Tongue (tissue), 2 donors: ENCODE results near the gene HIPK2. TPM values are rescaled to one million over a fixed set of nuclear protein-coding genes. Genes with fewer than 3 reads are reported as not detected.
"Not testable (repeated sequence)": the region's sequence is repeated elsewhere in the genome, so short reads cannot be mapped to it uniquely, and the experiment has no call there.

ENCODE experiments used
- DNase-seq: peaks from one replicate; pipeline ENCODE4 v3.0.0-alpha.2; 2015
- total RNA-seq: library from RNA; depleted of rRNA; stranded (reverse); fragments of >200 nt; gene quantifications from one replicate; pipeline ENCODE4 v1.2.3, GENCODE V29; 2014

HIPK2 gene
- total RNA-seq, 1 donor from 2014 or later, result 14.8 TPM

- DNase-seq, result not testable (repeated sequence)
Observed at GRCh38 chr7:139670662-139671061, 107.1 kb downstream of the HIPK2 start.

GRCh38 chr7:139669106-139670061 lies 108.4 kb downstream of the HIPK2 start:
- no peak for DNase-seq

GRCh38 chr7:139667377-139667776 lies 110.4 kb downstream of the HIPK2 start:
- DNase-seq, result no peak

- DNase-seq, result no peak
Observed at GRCh38 chr7:139666501-139666900, 111.3 kb downstream of the HIPK2 start.

- no peak for DNase-seq
Observed at GRCh38 chr7:139664434-139664833, 113.4 kb downstream of the HIPK2 start.

GRCh38 chr7:139663608-139664177 lies 114.1 kb downstream of the HIPK2 start:
- no peak for DNase-seq

DNA sequence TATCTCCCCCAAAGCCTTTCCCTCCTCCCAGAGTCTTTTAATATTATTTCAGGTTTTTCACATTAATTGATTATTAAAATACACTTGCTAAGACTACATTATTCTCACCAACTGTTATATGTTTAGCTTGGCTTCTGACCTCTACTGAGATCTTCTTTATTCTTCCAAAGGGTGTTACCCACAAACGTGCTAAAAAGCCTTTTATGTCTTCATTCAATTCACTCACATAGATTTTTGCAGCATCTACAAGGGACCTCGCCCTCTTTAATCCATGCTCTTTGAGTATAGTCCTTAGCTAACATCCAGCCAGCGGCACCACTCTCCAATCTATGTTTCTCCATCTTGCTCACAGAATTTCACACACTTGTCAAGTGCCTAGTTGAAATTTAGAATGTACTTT lies 115.9 kb downstream of the HIPK2 start:
- DNase-seq, result no peak

DNA sequence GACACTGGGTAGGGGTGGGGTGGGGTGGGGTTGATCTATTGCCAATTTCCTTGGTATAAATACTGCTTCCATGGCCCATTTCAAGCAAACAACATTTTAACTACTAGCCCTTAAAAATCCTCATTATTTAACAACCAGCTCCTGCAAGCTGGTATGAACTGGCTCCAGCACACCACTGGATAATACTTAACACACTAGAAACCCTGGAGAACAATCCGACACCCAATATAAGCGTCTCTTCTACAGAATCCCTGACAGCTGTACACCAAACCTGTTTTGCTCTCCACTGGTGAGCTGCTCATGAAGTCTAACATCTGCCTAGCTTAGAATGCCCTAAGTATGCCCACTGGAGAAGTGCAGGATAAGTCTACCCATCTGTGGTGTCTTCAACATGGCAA lies 116.8 kb downstream of the HIPK2 start:
- no peak for DNase-seq

DNA sequence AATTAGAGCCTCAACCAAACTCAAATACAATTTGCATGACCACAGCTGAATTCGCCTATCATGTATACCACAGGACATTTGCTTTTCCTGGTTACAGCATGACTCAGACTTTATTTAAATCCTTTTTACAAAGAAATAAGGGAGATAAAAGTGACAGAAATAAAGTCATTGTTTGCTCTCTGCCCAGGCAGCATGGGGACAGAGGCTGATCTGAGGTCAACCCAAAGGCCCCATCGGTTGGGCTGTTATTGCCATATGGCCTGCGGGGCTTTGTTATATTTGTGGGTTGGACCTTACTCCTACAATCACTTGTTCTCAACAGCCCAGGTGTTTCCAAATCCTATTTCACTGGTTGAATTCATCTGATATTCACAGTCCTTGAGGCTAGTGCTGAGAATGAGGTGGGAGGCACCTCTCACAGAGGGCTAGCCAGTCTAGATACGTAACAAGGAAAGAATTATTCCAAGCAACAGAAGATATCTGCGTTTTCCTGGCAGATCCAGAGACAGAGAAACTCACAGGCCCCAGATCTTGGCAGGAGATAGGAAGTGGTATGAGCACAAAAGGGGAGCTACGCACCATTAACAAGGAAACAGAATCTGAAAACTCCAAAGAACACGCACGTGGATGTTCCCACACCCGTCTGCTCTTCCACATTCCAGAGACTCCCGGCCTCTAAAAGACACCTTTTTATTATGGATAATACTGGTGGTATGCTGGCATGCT lies 117.3 kb downstream of the HIPK2 start:
- DNase-seq, result no peak

DNA sequence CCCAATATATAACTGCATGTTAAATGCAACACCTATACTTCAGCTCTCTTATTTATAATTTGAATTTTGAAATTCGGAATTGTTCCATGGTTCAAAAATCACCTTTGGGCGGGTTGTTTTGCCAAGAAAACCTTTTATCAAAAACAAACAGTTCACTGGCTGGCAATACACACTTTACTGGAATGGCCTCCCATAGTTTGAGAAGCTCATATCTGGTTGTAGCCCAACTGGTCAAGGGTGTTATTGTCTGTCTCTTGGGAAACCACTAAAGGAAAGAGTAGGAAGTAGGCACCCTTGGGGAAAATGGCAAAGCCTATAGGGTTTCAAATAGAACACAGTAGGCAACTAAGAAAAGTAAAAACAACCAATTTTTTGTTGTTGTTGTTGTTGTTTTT lies 117.9 kb downstream of the HIPK2 start:
- no peak for DNase-seq

DNA sequence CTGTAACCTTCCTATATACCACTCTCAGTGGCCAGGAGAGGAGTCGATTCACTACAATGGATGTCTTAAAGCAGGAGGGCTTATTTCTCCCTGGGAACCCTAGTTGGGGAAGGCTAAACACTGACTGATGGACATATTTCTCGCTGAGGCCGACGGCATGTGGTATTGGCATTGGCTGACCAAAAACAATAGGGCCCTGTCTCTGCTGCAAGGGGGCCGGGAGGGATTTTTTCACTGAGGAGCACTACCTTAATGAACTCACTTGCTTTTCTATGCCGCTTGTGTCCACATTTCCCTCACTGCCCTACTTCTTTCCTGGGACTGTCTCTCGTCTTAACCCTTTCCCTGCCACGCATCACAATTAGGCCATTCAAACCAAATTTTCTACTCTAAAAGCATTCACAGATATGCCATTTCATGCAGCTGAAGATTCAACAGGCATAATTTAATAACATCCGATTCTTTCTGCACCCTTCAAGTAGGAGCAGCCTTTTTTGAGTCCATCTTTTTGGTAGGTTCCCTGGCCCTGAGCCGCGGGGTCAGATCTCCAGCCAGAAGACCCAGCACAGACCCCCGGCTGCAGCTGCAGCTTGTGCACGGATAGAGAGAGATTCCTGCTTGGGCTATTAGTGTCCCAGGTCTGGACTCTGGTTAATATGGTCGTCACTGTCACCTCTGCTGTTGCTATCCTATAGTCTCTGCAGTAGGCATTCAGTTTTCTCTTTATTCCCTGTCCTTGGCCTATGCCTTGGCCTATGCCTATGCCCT lies 118.7 kb downstream of the HIPK2 start:
- DNase-seq, result no peak

DNA sequence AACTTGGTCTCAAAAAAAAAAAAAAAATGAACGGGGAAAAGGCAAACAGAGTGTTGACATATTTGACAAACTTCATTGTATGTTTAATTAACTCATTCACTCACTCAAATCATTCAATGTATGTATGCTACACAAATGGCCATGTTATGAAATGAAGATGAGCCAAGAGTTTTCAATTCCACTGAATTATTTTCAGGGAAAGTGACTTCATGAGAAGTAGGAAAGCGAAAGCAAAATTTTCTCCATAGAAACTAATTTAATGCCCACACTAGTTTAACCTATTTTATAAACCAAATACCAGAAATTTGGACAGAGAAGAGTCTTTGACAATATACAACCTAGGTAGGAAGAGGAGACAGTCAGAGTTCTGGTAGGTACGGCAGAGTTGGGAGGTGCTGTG lies 119.5 kb downstream of the HIPK2 start:
- DNase-seq, result no peak

DNA sequence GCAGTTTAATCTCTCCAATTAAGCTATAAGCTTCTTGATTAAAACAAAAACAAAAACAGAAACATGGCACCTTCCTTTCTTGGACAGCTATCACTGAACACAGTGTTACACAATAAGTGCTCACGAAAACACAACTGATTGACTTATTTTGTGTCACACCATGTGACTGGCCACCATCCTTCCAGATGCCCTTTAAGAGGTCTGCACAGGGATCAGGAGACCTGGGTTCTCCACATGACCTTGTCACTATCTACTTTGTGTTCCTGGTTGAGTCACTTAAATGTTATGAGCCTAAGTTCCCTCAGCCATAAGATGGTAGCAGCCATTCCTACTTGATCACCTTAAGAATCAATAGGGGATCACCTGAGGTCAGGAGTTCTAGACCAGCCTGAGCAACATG lies 120.1 kb downstream of the HIPK2 start:
- no peak for DNase-seq

GRCh38 chr7:139656387-139656786 lies 121.4 kb downstream of the HIPK2 start:
- DNase-seq, result no peak

- no peak for DNase-seq
Observed at GRCh38 chr7:139655305-139655704, 122.5 kb downstream of the HIPK2 start.

DNA sequence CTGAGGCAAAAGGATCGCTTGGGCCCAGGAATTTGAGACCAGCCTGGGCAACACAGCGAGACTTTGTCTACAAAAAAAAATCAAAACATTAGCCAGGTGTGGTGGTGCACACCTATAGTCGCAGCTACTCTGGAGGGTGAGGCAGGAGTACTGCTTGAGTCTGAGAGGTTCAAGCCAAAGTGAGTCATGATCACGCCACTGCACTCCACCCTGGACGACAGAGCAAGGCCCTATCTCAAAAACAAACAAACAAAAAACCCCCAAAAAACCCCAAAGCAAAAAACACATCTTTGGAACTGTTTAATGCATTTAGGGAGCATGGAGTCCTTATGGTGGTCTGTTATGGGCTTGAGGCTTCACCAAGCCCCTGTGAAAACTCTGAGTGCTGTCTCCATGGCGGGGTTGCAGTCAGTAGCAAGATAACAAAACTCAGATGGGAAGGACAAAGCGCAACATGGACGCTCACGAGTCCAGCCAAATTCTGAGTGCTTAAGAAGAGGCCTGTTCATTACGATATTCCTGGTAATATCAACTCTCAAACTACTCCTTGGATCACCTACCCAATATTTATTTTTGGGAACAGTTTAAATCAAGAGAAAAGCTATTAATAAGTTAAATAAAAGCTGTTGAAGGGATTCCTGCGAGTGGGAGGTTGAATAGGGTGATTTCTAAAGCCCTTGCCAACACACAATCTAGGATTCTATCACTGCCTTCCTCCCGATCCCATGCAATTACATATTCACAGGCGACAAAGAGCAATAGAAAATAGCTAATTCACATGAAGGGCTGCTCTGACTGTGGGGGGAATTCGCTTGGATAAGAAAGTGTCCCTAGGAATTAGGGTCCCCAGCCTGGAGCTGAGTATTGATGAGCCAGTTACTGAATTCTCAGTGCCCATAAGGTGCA lies 123.3 kb downstream of the HIPK2 start:
- DNase-seq, result no peak

- DNase-seq, result no peak
Observed at GRCh38 chr7:139651914-139652313, 125.9 kb downstream of the HIPK2 start.

DNA sequence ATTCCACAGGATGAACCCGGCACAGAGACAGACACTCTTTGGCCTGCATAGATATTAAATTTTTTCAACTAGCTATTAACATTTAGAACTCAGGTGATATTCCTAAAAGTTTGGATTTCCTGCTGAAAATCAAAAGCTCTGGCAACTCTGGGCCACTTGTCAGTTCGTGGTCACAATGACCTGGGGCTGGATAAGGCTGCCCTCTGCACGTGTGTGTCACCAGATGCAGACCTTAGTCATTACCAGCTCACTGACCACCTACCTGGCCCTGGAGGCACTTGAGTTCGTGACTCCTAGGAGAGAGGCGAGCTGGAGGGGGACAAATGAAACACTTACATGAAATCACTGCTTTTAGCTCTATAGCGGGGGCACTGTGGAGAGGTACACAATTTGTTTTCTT lies 126.5 kb downstream of the HIPK2 start:
- DNase-seq, result no peak

DNA sequence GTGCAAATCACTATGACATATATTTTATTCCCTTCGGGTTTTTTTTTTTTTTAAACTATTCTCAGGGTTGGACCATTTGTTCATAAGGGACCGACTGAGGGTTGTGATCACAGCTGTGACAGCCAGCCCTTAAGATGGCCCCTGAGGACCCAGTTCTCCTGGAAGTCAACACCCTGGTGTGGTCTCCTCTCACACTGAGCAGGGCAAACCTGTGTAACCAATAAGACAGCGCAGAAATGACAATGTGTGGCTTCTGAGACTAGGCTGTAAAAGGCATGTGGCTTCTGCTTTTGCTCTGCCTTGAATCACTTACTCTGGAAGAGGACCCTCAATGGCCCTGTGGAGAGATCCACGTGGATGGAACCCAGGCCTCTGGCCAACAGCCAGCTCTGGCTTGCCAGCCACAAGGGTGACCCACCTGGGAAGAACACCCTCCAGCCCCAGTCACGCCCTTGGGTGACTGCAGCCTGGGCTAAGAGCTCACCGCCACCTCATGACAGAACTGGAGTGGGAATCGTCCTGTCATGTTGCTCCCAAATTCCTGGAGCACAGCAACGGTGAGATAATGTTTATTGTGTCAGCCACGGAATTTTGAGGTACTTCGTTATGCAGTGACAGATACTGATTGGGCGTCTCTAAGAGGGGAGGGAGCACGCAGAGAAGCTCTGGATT lies 127.2 kb downstream of the HIPK2 start:
- DNase-seq, result no peak

DNA sequence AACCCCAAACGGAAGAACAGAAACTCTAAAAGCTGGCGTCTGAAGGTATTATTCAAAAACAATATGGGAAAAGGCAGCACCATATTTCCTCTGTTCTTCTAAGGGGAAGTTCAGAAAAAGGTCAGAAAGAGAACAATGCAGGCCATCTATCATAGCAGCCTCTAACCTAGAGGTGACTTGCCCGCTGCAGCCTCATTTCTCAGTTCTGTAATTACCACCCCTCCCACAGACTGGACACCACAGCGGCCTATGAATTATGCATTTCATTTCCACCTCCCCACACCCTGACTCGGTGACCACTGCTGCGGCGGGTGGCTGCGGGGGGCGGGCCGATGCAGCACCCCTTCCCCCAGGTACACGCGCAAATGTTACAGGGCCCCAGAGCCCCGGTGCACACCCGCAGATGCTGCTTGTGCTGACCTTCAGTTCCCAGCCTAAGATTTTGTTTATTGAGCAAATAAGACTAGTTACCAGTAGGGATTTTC lies 128.8 kb downstream of the HIPK2 start:
- DNase-seq, result no peak
